Activated naive CD8-positive, alpha-beta T cell treated with anti-CD3 and anti-CD28 coated beads, Interleukin-2, amount 10 ng/mL, durations not matched to agents 7 days and 5 days (primary cell): ENCODE results near the gene FIBP. TPM values are rescaled to one million over a fixed set of nuclear protein-coding genes. Genes with fewer than 3 reads are reported as not detected.

Source experiments
- ATAC-seq: fragments of 150-1000 bp; cut with Tn5 transposase; one replicate; pipeline ENCODE4 v1.10.0; 2021; ENCODE audit warnings: low read depth, moderate library complexity
- POLR2A ChIA-PET: fragments of 350-600 bp; sonication (Branson Sonifier 250); formaldehyde crosslinking; loops from one replicate; lab custom pipeline; 2021; ENCODE audit warnings: antibody characterized with exemption; lab: Charles Lee
- DNase-seq: peaks from one replicate; pipeline ENCODE4 v3.0.0; 2021
- H3K27ac Mint-ChIP-seq: one replicate; pipeline ENCODE4 v1.8.0; 2022; ENCODE audit warnings: mild to moderate bottlenecking, mixed read lengths
- H3K27me3 Mint-ChIP-seq: one replicate; pipeline ENCODE4 v1.8.0; 2022; ENCODE audit warnings: mild to moderate bottlenecking, moderate library complexity, mixed read lengths
- H3K36me3 Mint-ChIP-seq: one replicate; pipeline ENCODE4 v1.8.0; 2021; ENCODE audit warnings: mild to moderate bottlenecking, mixed read lengths
- H3K4me1 Mint-ChIP-seq: one replicate; pipeline ENCODE4 v1.8.0; 2021; ENCODE audit warnings: mixed read lengths
- H3K4me3 Mint-ChIP-seq: one replicate; pipeline ENCODE4 v1.8.0; 2022; ENCODE audit warnings: mild to moderate bottlenecking, moderate library complexity, mixed read lengths
- H3K9me3 Mint-ChIP-seq: one replicate; pipeline ENCODE4 v1.8.0; 2021; ENCODE audit warnings: mixed read lengths
- total RNA-seq, 2 experiments: library from RNA; stranded (reverse); gene quantifications; one replicate each; pipeline ENCODE4 v1.2.3, GENCODE V29; 2021

Gene FIBP
- total RNA-seq, 2 experiments from 2014 or later = 78.2 to 82.9 TPM

- Mint-ChIP-seq H3K9me3 (no peaks in the 10 kb centered on the region), H3K4me1 (peaks cover 42% of the 10 kb centered on the region), H3K36me3 (peaks cover 44% of the 10 kb centered on the region), H3K27me3 (no peaks in the 10 kb centered on the region), H3K4me3 (peak overlapping the region; percentile 90), H3K27ac (peak overlapping the region; percentile 79)
- peak; percentile 91 for DNase-seq
- peak; percentile 2 for ATAC-seq
- POLR2A ChIA-PET = interaction anchor here (0.8 to 8.3 kb wide), 8 partner anchors 9 to 145 kb away, joined by 3 to 304 read pairs (median 6); partner anchors contain the start of genes C11orf68, CCDC85B, CTSW and FIBP
These were observed 31.4 kb downstream of the FIBP start for GRCh38 chr11:65856689-65857499.

- H3K4me1 Mint-ChIP-seq = peaks cover 37% of the 10 kb centered on the region
- DNase-seq = no peak
- peaks cover 2% of the 10 kb centered on the region for H3K9me3 Mint-ChIP-seq
- POLR2A ChIA-PET = interaction anchor here (0.7 kb wide), 1 partner anchor 72 kb away, joined by 3 read pairs; no protein-coding TSS in a partner anchor
- peak overlapping the region; percentile 79 for H3K27ac Mint-ChIP-seq
- H3K27me3 Mint-ChIP-seq = no peaks in the 10 kb centered on the region
- no peak for ATAC-seq
- peak overlapping the region; percentile 90 for H3K4me3 Mint-ChIP-seq
- peaks cover 52% of the 10 kb centered on the region for H3K36me3 Mint-ChIP-seq
These were observed 32.3 kb downstream of the FIBP start for GRCh38 chr11:65855927-65856363.

- H3K27me3 Mint-ChIP-seq = no peaks in the 10 kb centered on the region
- POLR2A ChIA-PET = interaction anchor here (0.7 kb wide), 1 partner anchor 73 kb away, joined by 3 read pairs; no protein-coding TSS in a partner anchor
- H3K27ac Mint-ChIP-seq = peak overlapping the region; percentile 62
- peak overlapping the region; percentile 90 for H3K4me3 Mint-ChIP-seq
- peaks cover 52% of the 10 kb centered on the region for H3K36me3 Mint-ChIP-seq
- H3K4me1 Mint-ChIP-seq = peaks cover 37% of the 10 kb centered on the region
- peaks cover 2% of the 10 kb centered on the region for H3K9me3 Mint-ChIP-seq
- DNase-seq (no peak), ATAC-seq (no peak)
These were observed 33.1 kb downstream of the FIBP start for GRCh38 chr11:65854852-65855837.

GRCh38 chr11:65854161-65854592, 34.1 kb downstream of the FIBP start:
- POLR2A ChIA-PET = interaction anchor here (1.1 to 3.0 kb wide), 2 partner anchors 7 to 16 kb away, joined by 3 to 22 read pairs; partner anchors contain the start of gene MUS81
- Mint-ChIP-seq H3K4me1 (peaks cover 34% of the 10 kb centered on the region), H3K9me3 (peaks cover 2% of the 10 kb centered on the region), H3K27me3 (no peaks in the 10 kb centered on the region), H3K4me3 (peak overlapping the region; percentile 24), H3K36me3 (peaks cover 52% of the 10 kb centered on the region), H3K27ac (no peak overlapping the region)
- ATAC-seq (no peak), DNase-seq (no peak)

- Mint-ChIP-seq H3K36me3 (peaks cover 52% of the 10 kb centered on the region), H3K9me3 (peaks cover 2% of the 10 kb centered on the region), H3K27ac (no peak overlapping the region), H3K4me1 (peaks cover 33% of the 10 kb centered on the region), H3K27me3 (no peaks in the 10 kb centered on the region), H3K4me3 (no peak overlapping the region)
- ATAC-seq = no peak
- POLR2A ChIA-PET = interaction anchor here (0.6 to 5.6 kb wide), 9 partner anchors 8 to 31 kb away, joined by 3 to 25 read pairs (median 5); partner anchors contain the start of gene MUS81
- DNase-seq = no peak
These were observed 34.9 kb downstream of the FIBP start for GRCh38 chr11:65853246-65853979.

- H3K4me1 Mint-ChIP-seq = peaks cover 31% of the 10 kb centered on the region
- peaks cover 52% of the 10 kb centered on the region for H3K36me3 Mint-ChIP-seq
- POLR2A ChIA-PET = interaction anchor here (1.0 to 5.6 kb wide), 11 partner anchors 9 to 38 kb away, joined by 3 to 25 read pairs (median 5); partner anchors contain the start of genes CCDC85B and MUS81
- ATAC-seq (no peak), DNase-seq (no peak)
- peaks cover 3% of the 10 kb centered on the region for H3K27me3 Mint-ChIP-seq
- peaks cover 2% of the 10 kb centered on the region for H3K9me3 Mint-ChIP-seq
- no peak overlapping the region for H3K27ac Mint-ChIP-seq
- H3K4me3 Mint-ChIP-seq = no peak overlapping the region
These were observed 35.6 kb downstream of the FIBP start for GRCh38 chr11:65852508-65853245.

- ATAC-seq = no peak
- peaks cover 31% of the 10 kb centered on the region for H3K4me1 Mint-ChIP-seq
- peaks cover 52% of the 10 kb centered on the region for H3K36me3 Mint-ChIP-seq
- H3K27ac Mint-ChIP-seq = peak overlapping the region; percentile 33
- peaks cover 2% of the 10 kb centered on the region for H3K9me3 Mint-ChIP-seq
- DNase-seq = no peak
- H3K4me3 Mint-ChIP-seq = no peak overlapping the region
- POLR2A ChIA-PET = interaction anchor here (0.8 to 5.6 kb wide), 11 partner anchors 9 to 38 kb away, joined by 3 to 25 read pairs (median 5); partner anchors contain the start of genes CCDC85B, MUS81 and SNX32
- peaks cover 3% of the 10 kb centered on the region for H3K27me3 Mint-ChIP-seq
These were observed 36.3 kb downstream of the FIBP start for GRCh38 chr11:65851811-65852507.

- Mint-ChIP-seq H3K27me3 (peaks cover 3% of the 10 kb centered on the region), H3K36me3 (peaks cover 44% of the 10 kb centered on the region), H3K4me1 (peaks cover 24% of the 10 kb centered on the region), H3K4me3 (no peak overlapping the region), H3K9me3 (peaks cover 2% of the 10 kb centered on the region), H3K27ac (no peak overlapping the region)
- ATAC-seq (peak; percentile 5), DNase-seq (no peak)
- POLR2A ChIA-PET = interaction anchor here (0.8 to 5.6 kb wide), 9 partner anchors 10 to 39 kb away, joined by 3 to 25 read pairs (median 5); partner anchors contain the start of genes CCDC85B, MUS81 and SNX32
These were observed 37.1 kb downstream of the FIBP start for GRCh38 chr11:65851083-65851579.

- POLR2A ChIA-PET = interaction anchor here (0.7 to 5.6 kb wide), 6 partner anchors 9 to 35 kb away, joined by 3 to 25 read pairs (median 4); partner anchors contain the start of gene MUS81
- Mint-ChIP-seq H3K27ac (no peak overlapping the region), H3K4me1 (peaks cover 17% of the 10 kb centered on the region), H3K4me3 (no peak overlapping the region), H3K27me3 (peaks cover 3% of the 10 kb centered on the region), H3K9me3 (peaks cover 2% of the 10 kb centered on the region), H3K36me3 (peaks cover 37% of the 10 kb centered on the region)
- DNase-seq (no peak), ATAC-seq (peak; percentile 18)
These were observed 37.8 kb downstream of the FIBP start for GRCh38 chr11:65850217-65851082.

GRCh38 chr11:65849771-65850216, 38.5 kb downstream of the FIBP start:
- Mint-ChIP-seq H3K27ac (no peak overlapping the region), H3K9me3 (peaks cover 2% of the 10 kb centered on the region), H3K4me1 (peaks cover 17% of the 10 kb centered on the region), H3K4me3 (no peak overlapping the region), H3K36me3 (peaks cover 32% of the 10 kb centered on the region), H3K27me3 (peaks cover 3% of the 10 kb centered on the region)
- POLR2A ChIA-PET = interaction anchor here (0.7 to 5.6 kb wide), 5 partner anchors 10 to 36 kb away, joined by 3 to 25 read pairs (median 5); partner anchors contain the start of gene MUS81
- DNase-seq (no peak), ATAC-seq (no peak)
